HCT116 (cell line): ENCODE measurements around the gene CACNA1C. TPM values are rescaled to one million over a fixed set of nuclear protein-coding genes. Genes with fewer than 3 reads are reported as not detected.

Experiments used
- ATAC-seq: fragments of 200-7000 bp; cut with Tn5 transposase; 2 replicates; pipeline ENCODE4 v1.9.1; 2020; ENCODE audit warnings: mild to moderate bottlenecking, moderate library complexity
- BruUV-seq: library from RNA; stranded (reverse); fragments of 400-500 nt; replicated peaks from 2 replicates; lab custom pipeline; 2021; lab: Mats Ljungman, UMichigan
- CTCF ChIA-PET: fragments of 300-600 bp; sonication (Branson Sonifier 250); formaldehyde crosslinking; loops from one replicate; lab custom pipeline; 2021; ENCODE audit warnings: antibody characterized with exemption; lab: Charles Lee
- POLR2A ChIA-PET: fragments of 300-600, 350-600 bp; sonication (Branson Sonifier 250); formaldehyde crosslinking; loops from one replicate; lab custom pipeline; 2021; ENCODE audit warnings: antibody characterized with exemption; lab: Charles Lee
- RAD21 ChIA-PET, 2 experiments: fragments of 300-600 bp; sonication (Branson Sonifier 250); formaldehyde crosslinking; loops; one replicate each; lab custom pipeline; 2023; ENCODE audit warnings: low total read pairs in 2 of 2; ENCODE audit not compliant: uncharacterized antibody in 2 of 2, unreplicated experiment in 2 of 2, low non-redundant PET in 1 of 2; lab: Charles Lee
- DNase-seq: peaks from one replicate; pipeline ENCODE4 v3.0.0-alpha.2; 2010; ENCODE audit warnings: low read depth, low spot score
- H2AFZ ChIP-seq: fragments of 200-600 bp; shearing (Covaris generic), sonication (generic); 2 replicates; pipeline ENCODE4 v1.6.1; 2017; ENCODE audit warnings: low read depth, mixed run types, mixed read lengths, antibody characterized with exemption, low read length; ENCODE audit not compliant: poor library complexity, severe bottlenecking
- H3K27ac ChIP-seq: 2 replicates; pipeline ENCODE4 v1.5.1; 2012; ENCODE audit warnings: low read depth, low read length
- H3K27me3 ChIP-seq: fragments of 200-600 bp; sonication (generic); 2 replicates; pipeline ENCODE4 v1.6.1; 2016; ENCODE audit warnings: mixed run types, low read length, mixed read lengths; ENCODE audit not compliant: insufficient read depth
- H3K36me3 ChIP-seq, 2 experiments: fragments of 200-500 bp in 1 of 2; fragments of 200-600 bp in 1 of 2; sonication (Bioruptor generic) in 1 of 2; sonication (generic) in 1 of 2; 2 replicates each; pipeline versions ENCODE4 v1.5.1 to v1.6.1; 2014 to 2016; ENCODE audit warnings: low read length in 2 of 2, inconsistent platforms in 1 of 2, mixed read lengths in 1 of 2, mixed run types in 1 of 2; ENCODE audit not compliant: insufficient read depth in 2 of 2, control insufficient read depth in 1 of 2
- H3K4me1 ChIP-seq, 2 experiments: fragments of 200-600 bp in 1 of 2; sonication (generic) in 1 of 2; 2 replicates each; pipeline versions ENCODE4 v1.5.1 to v1.6.1; 2012 to 2017; ENCODE audit warnings: low read length in 2 of 2, inconsistent platforms in 1 of 2, mild to moderate bottlenecking in 1 of 2, mixed read lengths in 1 of 2, mixed run types in 1 of 2, moderate library complexity in 1 of 2; ENCODE audit not compliant: insufficient read depth in 2 of 2, control insufficient read depth in 1 of 2
- H3K4me2 ChIP-seq: fragments of 200-600 bp; sonication (generic); 2 replicates; pipeline ENCODE4 v1.6.1; 2017; ENCODE audit warnings: mixed run types, low read length, mixed read lengths
- H3K4me3 ChIP-seq, 2 experiments: fragments of 200-600 bp in 1 of 2; sonication (generic) in 1 of 2; replicated peaks in 1 of 2; 2 replicates each; pipeline ENCODE4 v1.5.1; 2011 to 2016; ENCODE audit warnings: low read length in 2 of 2, control low read depth in 1 of 2, low read depth in 1 of 2, mild to moderate bottlenecking in 1 of 2, mixed read lengths in 1 of 2, mixed run types in 1 of 2
- H3K79me2 ChIP-seq: fragments of 200-600 bp; sonication (generic); 2 replicates; pipeline ENCODE4 v1.6.1; 2017; ENCODE audit warnings: mild to moderate bottlenecking, mixed run types, low read length, moderate library complexity, mixed read lengths; ENCODE audit not compliant: insufficient read depth
- H3K9ac ChIP-seq: fragments of 200-600 bp; sonication (generic); 2 replicates; pipeline ENCODE4 v1.6.1; 2016; ENCODE audit warnings: low read length, mixed read lengths
- H3K9me2 ChIP-seq: fragments of 200-600 bp; sonication (generic), shearing (Covaris generic); 2 replicates; pipeline ENCODE4 v1.6.1; 2017; ENCODE audit warnings: mixed run types, mild to moderate bottlenecking, moderate library complexity; ENCODE audit not compliant: insufficient read depth
- H3K9me3 ChIP-seq, 2 experiments: fragments of 200-500 bp in 1 of 2; fragments of 200-600 bp in 1 of 2; sonication (Bioruptor generic) in 1 of 2; sonication (generic) in 1 of 2; 2 replicates each; pipeline ENCODE4 v1.6.1; 2014 to 2017; ENCODE audit warnings: low read length in 2 of 2, mixed read lengths in 2 of 2, inconsistent platforms in 1 of 2, low read depth in 1 of 2, mild to moderate bottlenecking in 1 of 2, mixed run types in 1 of 2, moderate library complexity in 1 of 2; ENCODE audit not compliant: control insufficient read depth in 1 of 2, insufficient read depth in 1 of 2
- H4K20me1 ChIP-seq: fragments of 200-600 bp; sonication (generic), shearing (Covaris generic); 2 replicates; pipeline ENCODE4 v1.6.1; 2017; ENCODE audit warnings: mixed run types, mild to moderate bottlenecking, moderate library complexity; ENCODE audit not compliant: insufficient read depth
- ATF3 ChIP-seq: IDR thresholded peaks from 2 replicates; pipeline ENCODE4 v1.6.1; 2012
- CBX3 ChIP-seq: IDR thresholded peaks from 2 replicates; pipeline ENCODE4 v1.6.1; 2012; ENCODE audit warnings: low read depth
- CEBPB ChIP-seq: IDR thresholded peaks from 2 replicates; pipeline ENCODE4 v1.6.1; 2012; ENCODE audit warnings: low read depth
- CTCF ChIP-seq, 3 experiments: fragments of 200-600 bp in 1 of 3; sonication (generic) in 1 of 3; IDR thresholded peaks in 2 of 3; conservative IDR thresholded peaks in 1 of 3; 2 replicates each; pipeline ENCODE4 v1.5.1; 2012 to 2017; ENCODE audit warnings: low read depth in 2 of 3, low read length in 2 of 3, antibody characterized with exemption in 1 of 3, borderline replicate concordance in 1 of 3, control low read depth in 1 of 3, mild to moderate bottlenecking in 1 of 3, mixed read lengths in 1 of 3, mixed run types in 1 of 3, moderate library complexity in 1 of 3; ENCODE audit not compliant: insufficient read depth in 1 of 3
- EGR1 ChIP-seq: IDR thresholded peaks from 2 replicates; pipeline ENCODE4 v1.6.1; 2012; ENCODE audit warnings: low read depth
- EZH2 ChIP-seq: fragments of 200-600 bp; sonication (generic); IDR thresholded peaks from 2 replicates; pipeline ENCODE4 v1.6.1; 2017; ENCODE audit warnings: antibody characterized with exemption, mixed run types
- EZH2phosphoT487 ChIP-seq: fragments of 200-600 bp; IDR thresholded peaks from 2 replicates; pipeline ENCODE4 v1.6.1; 2018; ENCODE audit warnings: antibody characterized with exemption, borderline replicate concordance
- JUND ChIP-seq: IDR thresholded peaks from 2 replicates; pipeline ENCODE4 v1.6.1; 2012
- POLR2A ChIP-seq: IDR thresholded peaks from 2 replicates; pipeline ENCODE4 v1.7.0; 2011; ENCODE audit warnings: borderline replicate concordance; ENCODE audit not compliant: insufficient read depth, insufficient read length; ENCODE audit errors: extremely low read depth
- POLR2AphosphoS5 ChIP-seq: IDR thresholded peaks from 2 replicates; pipeline ENCODE4 v1.6.1; 2011; ENCODE audit warnings: mild to moderate bottlenecking, low read depth, low read length, moderate library complexity
- RAD21 ChIP-seq: IDR thresholded peaks from 2 replicates; pipeline ENCODE4 v1.6.1; 2012; ENCODE audit warnings: low read depth, mild to moderate bottlenecking
- REST ChIP-seq: IDR thresholded peaks from 2 replicates; pipeline ENCODE4 v1.6.1; 2012; ENCODE audit warnings: low read depth
- SIN3A ChIP-seq: IDR thresholded peaks from 2 replicates; pipeline ENCODE4 v1.6.1; 2012; ENCODE audit warnings: low read depth
- SP1 ChIP-seq: IDR thresholded peaks from 2 replicates; pipeline ENCODE4 v1.6.1; 2012; ENCODE audit warnings: low read depth
- TCF7L2 ChIP-seq: IDR thresholded peaks from 2 replicates; pipeline ENCODE4 v1.7.0; 2011; ENCODE audit warnings: borderline replicate concordance, inconsistent platforms; ENCODE audit not compliant: insufficient read depth, insufficient read length; ENCODE audit errors: extremely low read depth
- ZFX ChIP-seq: fragments of 450-650 bp; IDR thresholded peaks from 2 replicates; pipeline ENCODE4 v1.6.1; 2017
- ZNF274 ChIP-seq: fragments of 200-500 bp; sonication (Bioruptor generic); IDR thresholded peaks from 2 replicates; pipeline ENCODE4 v1.6.1; 2014; ENCODE audit warnings: mild to moderate bottlenecking, low read depth, low read length, inconsistent platforms
- intact Hi-C: fragments of 100-400 bp; cut with micrococcal nuclease; formaldehyde crosslinking; loops from 2 replicates; pipeline ENCODE4 v1.10.0; 2022
- total RNA-seq: library from RNA; stranded (reverse); gene quantifications from one replicate; pipeline ENCODE4 v1.2.1, GENCODE V29; 2021; ENCODE audit not compliant: unreplicated experiment

Gene CACNA1C
- total RNA-seq, 1 experiment from 2014 or later = 0.05 TPM

- ChIA-PET CTCF (no interaction called here), POLR2A (no interaction called here), RAD21 (no interaction called here)
- no peaks in the 10 kb centered on the region for H3K79me2 ChIP-seq
- H3K36me3 ChIP-seq = no peaks in the 10 kb centered on the region
- H4K20me1 ChIP-seq = no peaks in the 10 kb centered on the region
- no peak for DNase-seq
- no peak overlapping the region for H3K27ac ChIP-seq
- H3K4me2 ChIP-seq = no peak overlapping the region
- no peak overlapping the region for H2AFZ ChIP-seq
- H3K4me3 ChIP-seq = no peak overlapping the region
- H3K27me3 ChIP-seq = peaks cover 6% of the 10 kb centered on the region; the same call in 1 of the 2 replicates
- H3K4me1 ChIP-seq = no peaks in the 10 kb centered on the region
- H3K9me3 ChIP-seq = no peaks in the 10 kb centered on the region
- no peak for ATAC-seq
- BruUV-seq = no TSS peak
- intact Hi-C loops = no loop called here
- TF ChIP-seq POLR2A (no peak), SIN3A (no peak), ZNF274 (no peak), EZH2phosphoT487 (no peak), EGR1 (no peak), EZH2 (no peak)
- TF ChIP-seq, all 23 proteins: peak for 0
- no peaks in the 10 kb centered on the region for H3K9me2 ChIP-seq
- no peak overlapping the region for H3K9ac ChIP-seq
Observed at GRCh38 chr12:2224961-2225360, 172.2 kb downstream of the CACNA1C start.

GRCh38 chr12:2225696-2226095 lies 172.9 kb downstream of the CACNA1C start:
- Histone ChIP-seq H3K27ac (no peak overlapping the region), H3K4me2 (no peak overlapping the region), H3K9me2 (no peaks in the 10 kb centered on the region), H3K9ac (no peak overlapping the region), H3K4me3 (no peak overlapping the region), H3K36me3 (no peaks in the 10 kb centered on the region), H3K27me3 (peaks cover 6% of the 10 kb centered on the region; the same call in 1 of the 2 replicates), H3K9me3 (no peaks in the 10 kb centered on the region), H2AFZ (no peak overlapping the region), H3K4me1 (no peaks in the 10 kb centered on the region), H3K79me2 (no peaks in the 10 kb centered on the region), H4K20me1 (no peaks in the 10 kb centered on the region)
- TF ChIP-seq EZH2phosphoT487 (no peak), ATF3 (no peak), TCF7L2 (no peak), CBX3 (no peak), JUND (no peak), CTCF (IDR thresholded peaks at IDR 0.05 in 2 of 3, conservative IDR thresholded peaks at IDR 0.05 in 1 of 3; ENCODE audit: borderline replicate concordance in 1 of 3, insufficient read depth in 1 of 3, low read depth in 2 of 3, low read length in 2 of 3) (no peak), SIN3A (no peak), CEBPB (no peak), ZFX (no peak), REST (no peak), POLR2AphosphoS5 (no peak), SP1 (no peak), RAD21 (no peak), ZNF274 (no peak)
- no TSS peak for BruUV-seq
- ChIA-PET POLR2A (no interaction called here), CTCF (no interaction called here), RAD21 (no interaction called here)
- DNase-seq (no peak), ATAC-seq (no peak)
- intact Hi-C loops = no loop called here
